Measurements from ENCODE around the gene IL11.

IL11 gene

DNA sequence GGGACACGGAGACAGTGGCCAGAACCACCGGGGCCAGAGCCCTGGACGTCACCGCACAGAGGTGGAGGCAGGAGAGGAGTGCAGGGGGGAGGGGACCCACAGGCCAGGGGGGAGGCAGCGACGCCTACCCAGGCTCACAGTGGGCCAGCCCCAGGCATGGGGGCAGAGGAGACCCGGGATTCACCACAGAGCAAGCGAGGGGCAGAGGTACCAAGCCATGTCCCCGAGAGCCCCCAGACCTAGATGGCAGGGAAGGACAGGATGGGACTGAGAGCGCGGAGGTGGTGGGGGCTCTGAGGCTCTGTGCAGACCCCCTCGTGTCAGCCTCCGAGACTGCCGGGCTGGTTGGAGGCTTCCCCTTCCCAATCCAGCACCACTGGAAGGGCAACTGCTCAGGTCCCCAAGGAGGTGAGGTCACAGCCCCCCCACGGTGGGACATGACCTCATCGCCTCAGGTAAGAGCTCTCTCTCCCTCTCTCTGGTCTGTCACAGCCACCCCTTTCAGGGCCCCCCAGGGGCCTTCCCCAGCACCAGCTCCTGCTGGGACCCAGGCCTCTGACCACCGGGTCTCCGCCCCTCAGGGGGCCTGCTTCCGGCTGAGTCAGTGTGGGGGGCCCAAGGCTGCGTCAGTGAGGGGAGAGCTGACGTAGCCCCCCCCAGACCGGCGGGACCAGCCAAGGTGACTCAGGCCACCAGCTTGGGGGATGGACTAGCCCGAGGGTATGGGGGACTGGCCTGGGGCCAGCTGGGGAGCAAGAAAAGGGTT, 2.2 kb upstream of the IL11 start:
- DNase-seq (ENCODE audit: low spot score): no peak

DNA sequence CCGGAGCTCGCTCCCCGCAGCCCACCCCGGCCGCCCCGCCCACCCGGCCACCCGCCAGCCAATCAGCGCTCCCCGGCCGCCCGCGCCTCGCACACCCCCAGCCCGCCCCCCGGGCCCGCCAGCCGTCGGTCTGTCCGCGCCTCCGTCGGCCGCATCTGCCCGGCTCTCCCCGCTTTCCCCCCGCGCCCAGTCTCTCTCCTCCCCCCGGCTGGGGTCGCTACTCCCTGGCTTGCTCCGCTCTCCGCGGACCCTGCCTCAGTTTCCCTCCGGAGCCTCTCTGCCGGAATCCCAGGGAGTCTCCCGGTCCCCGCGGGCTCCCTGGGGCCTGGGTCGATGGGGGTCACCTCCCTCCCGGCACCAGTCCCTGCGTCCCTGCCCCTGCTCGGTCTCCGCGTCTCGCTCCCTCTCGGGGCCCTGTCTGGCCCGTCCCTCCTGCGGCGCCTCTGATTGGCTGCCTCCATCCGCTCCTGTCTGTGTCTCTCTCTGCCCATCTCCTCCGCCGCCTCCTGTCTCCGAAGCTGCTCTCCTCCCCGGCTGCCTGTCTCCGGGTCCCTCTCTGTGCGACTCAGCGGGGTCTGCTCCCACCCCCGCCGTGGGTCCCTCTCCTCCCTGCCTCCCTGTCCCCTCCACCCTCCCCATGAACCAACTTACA, 484 bp downstream of the IL11 start:
- no peak for DNase-seq (ENCODE audit: low spot score)

DNA sequence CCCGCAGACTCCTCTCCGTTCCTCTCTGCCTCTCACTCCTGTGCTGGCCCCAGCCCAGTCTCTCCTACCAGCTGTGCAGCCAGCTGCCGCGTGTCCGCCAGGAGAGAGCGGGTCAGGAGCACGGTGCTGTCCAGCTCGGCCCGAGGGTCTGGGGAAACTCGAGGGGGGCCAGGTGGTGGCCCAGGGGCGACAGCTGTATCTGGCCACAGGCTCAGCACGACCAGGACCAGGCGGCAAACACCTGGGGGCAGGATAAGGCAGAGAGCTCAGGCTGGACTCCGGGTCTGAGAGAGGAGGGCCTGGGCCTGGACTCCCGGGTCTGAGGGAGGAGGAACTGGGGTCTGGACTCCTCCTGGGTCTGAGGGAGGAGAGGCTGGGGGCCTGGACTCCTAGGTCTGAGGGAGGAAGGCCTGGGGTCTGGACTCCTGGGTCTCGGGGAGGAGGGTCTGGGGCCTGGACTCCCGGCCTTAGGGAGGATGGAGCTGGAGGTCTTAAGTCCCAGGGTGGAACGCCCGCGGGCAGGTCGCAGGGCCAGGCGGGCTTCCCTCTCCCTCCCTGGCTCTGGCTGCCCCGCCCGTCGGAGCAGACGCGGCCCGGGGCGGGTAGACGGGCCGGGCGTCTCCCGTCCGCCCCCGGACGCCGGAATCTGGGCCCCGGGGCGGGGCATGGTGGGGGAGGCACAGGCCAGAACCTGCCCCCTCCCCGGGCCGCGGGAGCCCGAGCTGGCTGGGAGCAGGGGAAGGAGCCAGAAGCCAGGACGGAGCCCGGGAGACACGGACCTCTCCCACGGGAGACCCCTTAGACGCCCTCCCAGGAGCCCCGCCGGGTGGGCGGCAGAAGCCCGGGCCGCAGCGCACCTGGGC, 1.3 kb downstream of the IL11 start:
- no peak for DNase-seq (ENCODE audit: low spot score)

- DNase-seq (ENCODE audit: low spot score): no peak
These were observed 2.2 kb downstream of the IL11 start for GRCh38 chr19:55368106-55368505.

DNA sequence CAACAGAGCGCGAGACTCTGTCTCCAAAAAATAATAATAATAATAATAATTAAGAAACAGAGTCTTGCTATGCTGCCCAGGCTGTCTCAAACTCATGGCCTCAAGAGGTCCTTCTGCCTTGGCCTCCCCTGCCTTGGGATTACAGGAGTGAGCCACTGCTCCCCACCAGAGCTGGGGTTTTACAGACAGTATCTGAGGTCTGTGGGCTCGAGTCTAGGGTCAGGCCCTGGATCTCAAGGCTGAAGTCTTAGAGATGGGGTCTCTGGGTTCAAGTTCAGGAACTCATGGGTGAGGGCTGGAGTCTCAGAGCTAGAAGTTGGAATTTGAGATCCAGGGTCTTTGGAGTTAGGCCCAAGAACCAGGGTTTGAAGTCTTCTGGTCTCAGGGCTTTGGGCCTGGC, 3.5 kb downstream of the IL11 start:
- DNase-seq (ENCODE audit: low spot score): no peak

DNA sequence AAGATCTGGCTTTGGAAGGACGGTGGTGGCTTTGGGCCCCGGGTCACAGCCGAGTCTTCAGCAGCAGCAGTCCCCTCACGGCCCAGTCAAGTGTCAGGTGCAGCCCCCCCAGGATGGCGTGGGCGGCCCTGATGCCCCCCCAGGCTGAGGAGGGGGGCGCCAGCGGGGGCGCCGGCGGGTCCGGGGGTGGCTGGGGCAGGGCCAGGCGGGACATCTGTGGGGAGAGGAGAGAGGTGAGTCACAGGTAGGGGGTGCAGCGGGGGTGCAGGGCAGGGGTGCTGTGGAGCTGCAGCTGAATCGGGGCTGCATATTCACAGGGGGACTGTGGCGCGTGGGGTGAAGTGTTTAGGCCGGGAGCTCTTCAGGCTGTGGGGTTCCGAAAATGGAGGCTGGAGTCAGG, 4.3 kb downstream of the IL11 start:
- no peak for DNase-seq (ENCODE audit: low spot score)

GRCh38 chr19:55365245-55365644, 5.0 kb downstream of the IL11 start:
- DNase-seq (ENCODE audit: low spot score): no peak

- no peak for DNase-seq (ENCODE audit: low spot score)
These were observed 7.1 kb downstream of the IL11 start, which contains the start of gene GARIN5B for GRCh38 chr19:55362990-55363716. TSS of gene GARIN5B (minus strand) at chr19:55363260. CDS start at chr19:55363066, 194 bp downstream.

DNA sequence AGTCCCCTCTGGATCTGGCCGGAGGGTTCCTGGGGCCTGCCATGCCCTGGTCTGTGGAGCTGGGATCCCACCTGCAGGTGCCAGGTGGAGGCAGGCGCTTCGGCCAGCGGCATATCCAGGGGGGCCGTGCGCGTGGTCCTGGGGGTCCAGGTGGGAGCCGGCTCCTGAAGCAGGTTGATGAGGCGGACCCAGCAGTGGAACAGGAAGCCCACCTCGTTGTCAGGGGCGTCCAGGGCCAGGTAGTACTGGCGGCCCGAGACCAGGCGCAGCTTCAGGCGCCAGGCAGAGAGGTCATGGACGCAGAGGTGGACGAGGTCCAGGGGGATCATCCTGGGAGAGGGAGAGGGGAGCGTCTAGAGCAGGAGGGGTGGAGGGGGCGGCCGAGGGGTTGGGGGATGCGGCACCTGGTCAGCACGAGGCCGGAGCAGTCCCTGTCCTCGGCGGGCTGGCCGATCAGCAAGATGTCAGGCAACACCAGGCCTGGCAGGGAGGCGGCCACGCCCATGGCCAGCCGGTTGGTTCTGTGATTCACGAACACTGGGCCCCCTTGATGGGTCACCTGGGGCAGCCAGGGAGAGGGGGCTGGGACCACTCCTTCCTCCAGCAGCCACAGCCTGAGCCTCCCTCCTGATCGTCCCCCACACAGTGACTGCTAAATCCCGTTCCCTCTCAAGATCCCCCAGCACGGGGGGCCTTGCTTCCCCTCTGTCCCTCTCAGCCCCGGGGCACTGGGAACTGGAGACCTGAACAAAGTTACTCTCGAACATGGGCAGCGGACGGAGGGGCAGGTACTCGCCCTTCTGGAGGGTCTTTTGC, 7.9 kb downstream of the IL11 start:
- no peak for DNase-seq (ENCODE audit: low spot score)

GRCh38 chr19:55360902-55361301, 9.4 kb downstream of the IL11 start:
- no peak for DNase-seq (ENCODE audit: low spot score)

DNA sequence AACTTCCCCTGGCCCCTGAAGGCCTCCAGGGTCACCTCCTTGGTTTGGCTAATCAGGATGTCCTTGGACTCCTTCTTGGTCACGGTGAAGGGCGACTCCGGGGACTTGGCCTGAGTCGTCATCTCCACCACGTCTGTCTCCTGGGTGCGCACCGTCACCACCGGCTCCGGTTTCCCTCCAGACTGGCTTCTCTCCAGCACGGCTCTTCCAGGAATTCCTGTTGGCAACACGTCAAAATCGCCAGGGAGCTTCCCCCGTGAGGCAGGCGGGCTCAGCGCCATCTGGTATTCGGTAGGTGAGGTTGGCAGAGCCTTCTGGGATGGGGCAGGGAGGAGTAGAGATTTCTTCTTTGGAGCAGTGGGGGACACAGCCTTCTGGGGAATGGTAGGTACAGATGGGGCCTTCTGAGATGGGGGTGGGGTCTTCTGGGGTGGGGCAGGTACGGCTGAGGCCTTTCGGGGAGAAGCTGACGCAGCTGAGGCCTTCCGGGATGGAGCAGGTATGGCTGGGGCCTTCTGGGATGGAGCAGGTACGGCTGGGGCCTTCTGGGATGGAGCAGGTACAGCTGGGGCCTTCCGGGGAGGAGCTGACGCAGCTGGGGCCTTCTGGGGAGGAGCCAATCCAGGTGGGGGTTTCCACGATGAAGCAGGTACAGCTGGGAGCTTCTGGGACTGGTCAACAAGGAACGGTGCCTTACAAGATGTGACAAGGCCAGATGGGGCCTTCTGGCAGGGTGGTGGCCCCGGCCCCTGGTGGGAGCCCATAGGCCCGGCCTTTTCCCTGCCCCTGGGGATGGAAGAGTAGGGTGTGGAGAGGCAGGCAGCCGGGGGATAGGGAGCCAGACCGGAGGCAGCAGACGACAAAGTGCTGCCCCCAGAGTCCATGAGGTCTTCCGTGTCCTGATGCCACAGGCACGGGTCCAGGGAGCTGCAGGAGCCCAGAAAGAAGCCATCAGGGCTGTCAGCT, 11.0 kb downstream of the IL11 start:
- DNase-seq (ENCODE audit: low spot score): no peak

GRCh38 chr19:55358493-55358892, 11.8 kb downstream of the IL11 start:
- no peak for DNase-seq (ENCODE audit: low spot score)

- DNase-seq (ENCODE audit: low spot score): no peak
These were observed 14.9 kb downstream of the IL11 start for GRCh38 chr19:55355213-55355821.

- no peak for DNase-seq (ENCODE audit: low spot score)
These were observed 15.5 kb downstream of the IL11 start, which contains the start of gene COX6B2 for GRCh38 chr19:55354698-55355212. TSS of gene COX6B2 (minus strand) at chr19:55354719. CDS start at chr19:55354521, 198 bp downstream.

DNA sequence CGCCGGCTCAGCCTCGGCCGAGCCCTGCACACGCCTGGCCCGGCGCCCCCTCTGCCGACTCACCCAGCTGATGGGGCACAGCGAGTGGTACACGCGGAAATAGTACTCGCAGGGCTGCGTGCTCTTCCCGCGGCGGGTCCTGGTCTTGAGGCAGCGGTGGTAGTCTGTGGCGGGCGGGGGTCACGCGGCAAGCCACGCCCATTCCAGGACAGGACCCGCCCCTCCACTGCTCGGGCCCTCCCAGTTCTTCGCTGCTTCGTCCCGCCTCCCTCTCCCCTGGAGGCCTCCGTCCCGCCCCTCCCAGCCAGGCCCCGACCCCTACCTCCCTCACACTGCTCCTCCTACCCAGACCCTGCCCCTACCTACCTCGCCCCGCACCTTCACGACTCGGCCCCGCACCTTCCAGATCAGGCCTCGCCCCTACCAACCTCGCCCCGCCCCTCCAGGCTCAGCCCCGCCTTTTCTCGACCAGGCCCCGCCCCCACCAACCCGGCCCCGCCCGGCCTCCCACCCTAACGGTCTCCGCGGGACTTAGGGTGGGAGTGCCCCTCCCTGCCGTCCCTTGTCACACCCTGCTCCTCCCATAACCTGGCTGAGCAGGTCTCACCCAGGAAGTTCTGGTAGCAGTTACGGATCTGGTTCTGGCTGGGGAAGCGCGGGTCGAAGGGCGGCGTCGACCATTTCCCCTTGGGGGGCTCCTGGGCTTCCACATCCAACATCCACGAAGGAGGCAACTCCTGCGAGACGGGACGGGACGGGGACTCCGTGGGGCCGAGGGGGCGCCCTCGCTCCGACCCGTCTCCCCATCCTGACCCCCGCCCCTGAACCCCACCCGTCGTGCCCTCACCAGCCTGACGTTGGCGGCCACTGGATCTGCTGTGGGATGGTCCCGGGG, 16.2 kb downstream of the IL11 start:
- peak; percentile 37 for DNase-seq (ENCODE audit: low spot score)

- DNase-seq (ENCODE audit: low spot score): no peak
These were observed 16.9 kb downstream of the IL11 start for GRCh38 chr19:55353356-55353802.

- DNase-seq (ENCODE audit: low spot score): no peak
These were observed 17.6 kb downstream of the IL11 start for GRCh38 chr19:55352549-55353145.

DNA sequence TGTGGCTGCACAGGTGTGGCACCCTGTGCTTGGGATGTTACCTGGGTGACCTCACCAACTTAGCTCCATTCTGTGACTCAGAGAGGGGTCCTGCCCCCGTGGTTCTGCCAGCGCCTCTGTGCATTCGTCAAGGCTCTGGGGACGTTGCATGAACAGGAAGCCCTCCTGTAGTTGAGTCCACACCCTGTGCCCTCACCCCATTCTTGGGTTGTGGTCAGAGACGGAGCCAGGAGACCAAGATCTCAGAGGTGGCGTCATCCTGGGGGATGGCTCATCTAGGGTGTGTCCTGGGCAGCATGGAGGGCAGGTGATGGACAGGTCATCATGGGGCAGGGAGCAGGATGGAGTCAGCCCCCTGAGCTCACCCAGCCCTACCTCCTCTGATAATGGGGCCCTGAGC, 18.2 kb downstream of the IL11 start:
- no peak for DNase-seq (ENCODE audit: low spot score)
